Measurements from ENCODE around the gene LRIG3. TPM values are rescaled to one million over a fixed set of nuclear protein-coding genes. Genes with fewer than 3 reads are reported as not detected.
A peak's percentile ranks its signal among the peaks of the same experiment; 100 is the strongest.

The LRIG3 gene
- polyA plus RNA-seq, 1 of the 3 experiments (the other 2 are of a cell fraction), result 0.03 TPM

DNA sequence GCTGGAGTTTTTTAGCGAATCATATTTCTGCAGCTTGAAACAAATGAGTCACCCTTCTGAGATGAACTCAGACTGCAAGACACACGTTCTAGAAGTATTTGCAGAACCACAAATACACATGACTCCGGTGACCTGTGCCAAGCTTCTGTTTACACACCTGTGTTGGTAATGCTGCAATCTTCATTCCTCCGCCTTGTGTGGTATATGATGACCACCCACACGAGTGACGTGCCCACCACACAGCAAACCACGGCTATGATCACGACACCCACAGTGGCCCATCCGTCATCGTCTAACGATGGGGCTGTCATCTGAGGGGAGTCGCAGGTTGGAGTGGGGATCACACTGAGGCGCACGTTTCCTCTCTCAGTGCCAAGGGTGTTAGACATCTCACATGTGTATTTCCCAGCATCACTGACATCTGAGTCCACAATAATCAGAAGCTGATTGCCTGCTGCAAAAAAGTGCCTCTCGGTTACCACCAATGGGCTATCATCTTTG, 43.0 kb downstream of the LRIG3 start:
- no peak overlapping the region for H3K9ac ChIP-seq
- H3K9me2 ChIP-seq, result no peaks in the 10 kb centered on the region
- H3K36me3 ChIP-seq (replicated peaks in 1 of 2; ENCODE audit: control insufficient read depth in 1 of 2, insufficient read depth in 2 of 2, low read length in 1 of 2), result no peaks in the 10 kb centered on the region
- peak; percentile 11; the same call in 1 of the 2 replicates for TF ChIP-seq JUND (IDR thresholded peaks at IDR 0.05)
- no peak for TF ChIP-seq MEF2A (IDR thresholded peaks at IDR 0.05; ENCODE audit: borderline replicate concordance, low read depth)
- TF ChIP-seq, protein P1, sequence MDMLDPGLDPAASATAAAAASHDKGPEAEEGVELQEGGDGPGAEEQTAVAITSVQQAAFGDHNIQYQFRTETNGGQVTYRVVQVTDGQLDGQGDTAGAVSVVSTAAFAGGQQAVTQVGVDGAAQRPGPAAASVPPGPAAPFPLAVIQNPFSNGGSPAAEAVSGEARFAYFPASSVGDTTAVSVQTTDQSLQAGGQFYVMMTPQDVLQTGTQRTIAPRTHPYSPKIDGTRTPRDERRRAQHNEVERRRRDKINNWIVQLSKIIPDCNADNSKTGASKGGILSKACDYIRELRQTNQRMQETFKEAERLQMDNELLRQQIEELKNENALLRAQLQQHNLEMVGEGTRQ (IDR thresholded peaks at IDR 0.05; ENCODE audit: borderline replicate concordance, low read depth, low read length), result no peak
- TF ChIP-seq MXI1 (IDR thresholded peaks at IDR 0.05; ENCODE audit: low read depth, low read length), result no peak
- TF ChIP-seq, protein P2, sequence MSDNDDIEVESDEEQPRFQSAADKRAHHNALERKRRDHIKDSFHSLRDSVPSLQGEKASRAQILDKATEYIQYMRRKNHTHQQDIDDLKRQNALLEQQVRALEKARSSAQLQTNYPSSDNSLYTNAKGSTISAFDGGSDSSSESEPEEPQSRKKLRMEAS (IDR thresholded peaks at IDR 0.05; ENCODE audit: low read depth), result 0 out of 2 replicates have a peak, but pooled peaks have one; percentile 18
- no peak for TF ChIP-seq TEAD4 (IDR thresholded peaks at IDR 0.05; ENCODE audit: borderline replicate concordance, insufficient read depth)
- TF ChIP-seq RFX5 (IDR thresholded peaks at IDR 0.05; ENCODE audit: low read length), result no peak
- TF ChIP-seq NFIC (IDR thresholded peaks at IDR 0.05; ENCODE audit: borderline replicate concordance), result 0 out of 2 replicates have a peak, but pooled peaks have one; percentile 22
- H3K27me3 ChIP-seq (ENCODE audit: insufficient read depth), result peaks cover 21% of the 10 kb centered on the region
- CTCF ChIA-PET, result interaction anchor here (1.2 kb wide), 1 partner anchor 273 kb away, joined by 3 read pairs; no protein-coding TSS in a partner anchor
- no peak for DNase-seq
- no peaks in the 10 kb centered on the region for H3F3A ChIP-seq (replicated peaks; ENCODE audit: insufficient read depth)
- H3K79me2 ChIP-seq (ENCODE audit: insufficient read depth), result no peaks in the 10 kb centered on the region
- no peaks in the 10 kb centered on the region for H3K4me1 ChIP-seq (ENCODE audit: control insufficient read depth in 1 of 2, insufficient read depth in 2 of 2, low read depth in 1 of 2, low read length in 1 of 2)
- H3K4me2 ChIP-seq, result no peak overlapping the region
- H3K27ac ChIP-seq (ENCODE audit: low read depth in 2 of 2, low read length in 1 of 2), result no peak overlapping the region
- H3K9me3 ChIP-seq, result no peaks in the 10 kb centered on the region
- no peak overlapping the region for H3K4me3 ChIP-seq (ENCODE audit: low read depth in 2 of 2, low read length in 1 of 2)
- H2AFZ ChIP-seq (ENCODE audit: low read depth), result no peak overlapping the region
- 10% methylated on average over 14 of the region's 15 CpGs for WGBS (ENCODE audit: low lambda C conversion rate)
- POLR2A ChIA-PET, result no interaction called here
- no peaks in the 10 kb centered on the region for H4K20me1 ChIP-seq (ENCODE audit: insufficient read depth)

- Histone ChIP-seq H3K9ac (no peak overlapping the region), H3K4me1 (ENCODE audit: control insufficient read depth in 1 of 2, insufficient read depth in 2 of 2, low read depth in 1 of 2, low read length in 1 of 2) (no peaks in the 10 kb centered on the region; a peak in 1 of 4 replicates), H3K9me3 (no peaks in the 10 kb centered on the region), H2AFZ (ENCODE audit: low read depth) (no peak overlapping the region), H3K27ac (ENCODE audit: low read depth in 2 of 2, low read length in 1 of 2) (no peak overlapping the region), H3K4me3 (ENCODE audit: low read depth in 2 of 2, low read length in 1 of 2) (no peak overlapping the region), H3K36me3 (replicated peaks in 1 of 2; ENCODE audit: control insufficient read depth in 1 of 2, insufficient read depth in 2 of 2, low read length in 1 of 2) (no peaks in the 10 kb centered on the region), H3K4me2 (no peak overlapping the region), H3K79me2 (ENCODE audit: insufficient read depth) (no peaks in the 10 kb centered on the region), H3F3A (replicated peaks; ENCODE audit: insufficient read depth) (no peaks in the 10 kb centered on the region), H4K20me1 (ENCODE audit: insufficient read depth) (no peaks in the 10 kb centered on the region), H3K27me3 (ENCODE audit: insufficient read depth) (peaks cover 2% of the 10 kb centered on the region; the same call in 1 of the 2 replicates), H3K9me2 (no peaks in the 10 kb centered on the region)
- 20% methylated on average over 4 of the region's 5 CpGs for WGBS (ENCODE audit: low lambda C conversion rate)
- no peak for DNase-seq
- ChIA-PET CTCF (no interaction called here), POLR2A (no interaction called here)
- TF ChIP-seq JUND (IDR thresholded peaks at IDR 0.05) (no peak), TAF1 (IDR thresholded peaks at IDR 0.05; ENCODE audit: borderline replicate concordance, low read depth, low read length) (no peak), EZH2phosphoT487 (IDR thresholded peaks at IDR 0.05; ENCODE audit: borderline replicate concordance, low read depth) (no peak), TEAD4 (IDR thresholded peaks at IDR 0.05; ENCODE audit: borderline replicate concordance, insufficient read depth) (no peak), FOXM1 (IDR thresholded peaks at IDR 0.05; ENCODE audit: low read depth) (no peak), RFX5 (IDR thresholded peaks at IDR 0.05; ENCODE audit: low read length) (no peak), MEF2A (IDR thresholded peaks at IDR 0.05; ENCODE audit: borderline replicate concordance, low read depth) (no peak), IRF3 (IDR thresholded peaks at IDR 0.05; ENCODE audit: low read depth, low read length) (no peak), CTCF (IDR thresholded peaks at IDR 0.05) (no peak), RXRA (IDR thresholded peaks at IDR 0.05; ENCODE audit: borderline replicate concordance, low read depth) (no peak), USF1 (IDR thresholded peaks at IDR 0.05; ENCODE audit: borderline replicate concordance, low read depth) (no peak), CHD2 (IDR thresholded peaks at IDR 0.05; ENCODE audit: low read length, partially characterized antibody) (no peak), NRF1 (IDR thresholded peaks at IDR 0.05; ENCODE audit: low read depth, low read length) (no peak)
- TF ChIP-seq, protein P3, sequence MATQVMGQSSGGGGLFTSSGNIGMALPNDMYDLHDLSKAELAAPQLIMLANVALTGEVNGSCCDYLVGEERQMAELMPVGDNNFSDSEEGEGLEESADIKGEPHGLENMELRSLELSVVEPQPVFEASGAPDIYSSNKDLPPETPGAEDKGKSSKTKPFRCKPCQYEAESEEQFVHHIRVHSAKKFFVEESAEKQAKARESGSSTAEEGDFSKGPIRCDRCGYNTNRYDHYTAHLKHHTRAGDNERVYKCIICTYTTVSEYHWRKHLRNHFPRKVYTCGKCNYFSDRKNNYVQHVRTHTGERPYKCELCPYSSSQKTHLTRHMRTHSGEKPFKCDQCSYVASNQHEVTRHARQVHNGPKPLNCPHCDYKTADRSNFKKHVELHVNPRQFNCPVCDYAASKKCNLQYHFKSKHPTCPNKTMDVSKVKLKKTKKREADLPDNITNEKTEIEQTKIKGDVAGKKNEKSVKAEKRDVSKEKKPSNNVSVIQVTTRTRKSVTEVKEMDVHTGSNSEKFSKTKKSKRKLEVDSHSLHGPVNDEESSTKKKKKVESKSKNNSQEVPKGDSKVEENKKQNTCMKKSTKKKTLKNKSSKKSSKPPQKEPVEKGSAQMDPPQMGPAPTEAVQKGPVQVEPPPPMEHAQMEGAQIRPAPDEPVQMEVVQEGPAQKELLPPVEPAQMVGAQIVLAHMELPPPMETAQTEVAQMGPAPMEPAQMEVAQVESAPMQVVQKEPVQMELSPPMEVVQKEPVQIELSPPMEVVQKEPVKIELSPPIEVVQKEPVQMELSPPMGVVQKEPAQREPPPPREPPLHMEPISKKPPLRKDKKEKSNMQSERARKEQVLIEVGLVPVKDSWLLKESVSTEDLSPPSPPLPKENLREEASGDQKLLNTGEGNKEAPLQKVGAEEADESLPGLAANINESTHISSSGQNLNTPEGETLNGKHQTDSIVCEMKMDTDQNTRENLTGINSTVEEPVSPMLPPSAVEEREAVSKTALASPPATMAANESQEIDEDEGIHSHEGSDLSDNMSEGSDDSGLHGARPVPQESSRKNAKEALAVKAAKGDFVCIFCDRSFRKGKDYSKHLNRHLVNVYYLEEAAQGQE (IDR thresholded peaks at IDR 0.05; ENCODE audit: low read depth, low read length), result no peak
Observed at GRCh38 chr12:58873496-58873895, 46.8 kb downstream of the LRIG3 start.

Measured in SK-N-SH (cell line).